WERI-Rb-1 (cell line): ENCODE results near the gene GLIS1.

Source experiments
- DNase-seq: peaks from one replicate; pipeline ENCODE4 v3.0.0-alpha.2; 2020
- H3K27ac ChIP-seq: fragments of 250-450 bp; sonication (Bioruptor Pico); 2 replicates; pipeline ENCODE4 v1.5.1; 2020; ENCODE audit warnings: mild to moderate bottlenecking, moderate library complexity
- H3K27me3 ChIP-seq: fragments of 250-450 bp; sonication (Bioruptor Pico); 2 replicates; pipeline ENCODE4 v1.5.1; 2021; ENCODE audit warnings: mild to moderate bottlenecking, low read depth, moderate library complexity; ENCODE audit not compliant: insufficient read depth, severe bottlenecking
- H3K36me3 ChIP-seq: fragments of 250-450 bp; sonication (Bioruptor Pico); 2 replicates; pipeline ENCODE4 v1.5.1; 2020; ENCODE audit warnings: mild to moderate bottlenecking, moderate library complexity
- H3K4me3 ChIP-seq: 2 replicates; pipeline ENCODE4 v1.5.1; 2011; ENCODE audit warnings: low read depth, mild to moderate bottlenecking, control low read depth, low read length
- H3K9me3 ChIP-seq: fragments of 250-450 bp; sonication (Bioruptor Pico); 2 replicates; pipeline ENCODE4 v1.5.1; 2021; ENCODE audit warnings: mild to moderate bottlenecking, moderate library complexity; ENCODE audit not compliant: severe bottlenecking
- TF ChIP-seq, protein P1 (sequence below): IDR thresholded peaks from 2 replicates; pipeline ENCODE4 v1.5.1; 2011; ENCODE audit warnings: low read depth, mild to moderate bottlenecking, control low read depth, inconsistent platforms, low read length

The GLIS1 gene

DNA sequence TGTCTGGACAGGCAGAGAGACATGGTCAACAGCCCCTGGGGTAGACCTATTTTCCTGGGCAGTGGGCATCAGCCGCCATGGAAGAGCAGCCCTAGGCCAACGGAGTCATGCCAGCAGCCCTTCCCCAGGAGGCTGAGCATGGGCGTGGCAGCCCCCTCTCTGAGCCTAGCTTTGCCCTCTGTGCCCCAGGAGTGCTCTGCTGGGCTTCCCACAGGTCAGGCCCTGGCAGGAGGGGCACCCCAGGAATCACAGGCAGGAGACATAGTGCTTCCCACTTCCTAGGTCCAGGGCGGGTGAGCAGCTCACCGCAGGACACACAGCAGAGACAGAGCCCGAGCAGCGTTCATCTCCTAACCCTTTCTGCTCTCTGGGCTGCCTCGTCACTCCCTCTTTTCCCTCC lies 132.8 kb downstream of the GLIS1 start:
- H3K9me3 ChIP-seq, result peaks cover 6% of the 10 kb centered on the region
- DNase-seq, result no peak
- no peak overlapping the region for H3K4me3 ChIP-seq
- H3K36me3 ChIP-seq, result no peaks in the 10 kb centered on the region
- TF ChIP-seq, protein P1, sequence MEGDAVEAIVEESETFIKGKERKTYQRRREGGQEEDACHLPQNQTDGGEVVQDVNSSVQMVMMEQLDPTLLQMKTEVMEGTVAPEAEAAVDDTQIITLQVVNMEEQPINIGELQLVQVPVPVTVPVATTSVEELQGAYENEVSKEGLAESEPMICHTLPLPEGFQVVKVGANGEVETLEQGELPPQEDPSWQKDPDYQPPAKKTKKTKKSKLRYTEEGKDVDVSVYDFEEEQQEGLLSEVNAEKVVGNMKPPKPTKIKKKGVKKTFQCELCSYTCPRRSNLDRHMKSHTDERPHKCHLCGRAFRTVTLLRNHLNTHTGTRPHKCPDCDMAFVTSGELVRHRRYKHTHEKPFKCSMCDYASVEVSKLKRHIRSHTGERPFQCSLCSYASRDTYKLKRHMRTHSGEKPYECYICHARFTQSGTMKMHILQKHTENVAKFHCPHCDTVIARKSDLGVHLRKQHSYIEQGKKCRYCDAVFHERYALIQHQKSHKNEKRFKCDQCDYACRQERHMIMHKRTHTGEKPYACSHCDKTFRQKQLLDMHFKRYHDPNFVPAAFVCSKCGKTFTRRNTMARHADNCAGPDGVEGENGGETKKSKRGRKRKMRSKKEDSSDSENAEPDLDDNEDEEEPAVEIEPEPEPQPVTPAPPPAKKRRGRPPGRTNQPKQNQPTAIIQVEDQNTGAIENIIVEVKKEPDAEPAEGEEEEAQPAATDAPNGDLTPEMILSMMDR, result no peak
- no peak overlapping the region for H3K27ac ChIP-seq
- H3K27me3 ChIP-seq, result no peaks in the 10 kb centered on the region

DNA sequence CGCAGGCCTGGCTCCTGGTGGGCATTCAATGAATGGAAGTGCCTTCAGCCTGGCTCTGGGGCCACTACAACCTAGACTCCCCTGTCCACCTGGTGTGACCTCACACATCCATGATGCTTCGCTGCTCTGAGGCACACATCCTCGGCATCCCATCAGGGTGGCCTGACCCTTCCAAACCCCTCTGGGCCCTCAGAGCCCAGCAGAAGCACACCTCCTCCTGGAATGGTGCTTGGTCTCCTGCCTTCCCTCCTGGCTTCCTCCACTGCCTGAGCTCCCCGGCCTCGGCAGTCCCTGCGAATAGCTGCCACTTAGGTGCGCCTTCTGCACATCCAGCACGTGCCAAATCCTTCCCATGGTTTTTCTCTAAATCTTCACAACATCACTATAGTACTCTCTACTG lies 133.8 kb downstream of the GLIS1 start:
- TF ChIP-seq, protein P1, result no peak

DNA sequence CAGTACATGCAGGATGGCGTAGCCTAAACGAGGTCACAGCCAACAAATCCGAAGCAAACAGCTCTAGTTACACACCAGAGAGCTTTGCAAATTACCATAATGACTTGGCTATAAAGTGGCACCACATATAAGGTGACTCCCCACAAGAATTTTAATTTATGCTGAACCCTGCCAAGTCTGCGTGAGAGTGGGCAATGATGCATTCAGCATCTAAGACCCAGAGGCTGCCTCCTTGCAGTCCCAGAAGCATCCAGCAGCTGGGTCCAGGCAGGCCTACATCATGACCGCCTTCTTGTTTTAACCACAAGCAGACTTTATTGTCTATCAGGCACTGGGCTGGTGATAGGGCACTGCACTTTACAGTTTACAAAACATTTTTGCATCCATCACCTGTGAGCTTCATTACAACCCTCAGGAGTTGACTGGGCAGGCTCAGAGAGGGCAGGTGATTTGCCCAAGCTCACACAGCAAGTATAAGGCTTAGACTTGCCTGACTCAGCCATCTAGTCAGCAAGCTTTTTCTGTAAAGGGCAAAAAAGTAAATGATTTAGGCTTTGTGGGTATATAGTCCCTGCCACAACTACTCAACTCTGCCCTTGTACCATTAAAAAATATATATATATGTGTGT lies 134.6 kb downstream of the GLIS1 start:
- no peaks in the 10 kb centered on the region for H3K27me3 ChIP-seq
- DNase-seq, result peak; percentile 0
- no peak overlapping the region for H3K27ac ChIP-seq
- no peak overlapping the region for H3K4me3 ChIP-seq
- H3K36me3 ChIP-seq, result no peaks in the 10 kb centered on the region
- no peaks in the 10 kb centered on the region for H3K9me3 ChIP-seq
- TF ChIP-seq, protein P1, result no peak

More for the DNA sequence above, 133.8 kb downstream of the GLIS1 start:
- H3K36me3 ChIP-seq, result no peaks in the 10 kb centered on the region
- H3K27ac ChIP-seq, result no peak overlapping the region
- no peaks in the 10 kb centered on the region for H3K27me3 ChIP-seq
- no peak for DNase-seq
- no peak overlapping the region for H3K4me3 ChIP-seq
- H3K9me3 ChIP-seq, result no peaks in the 10 kb centered on the region

DNA sequence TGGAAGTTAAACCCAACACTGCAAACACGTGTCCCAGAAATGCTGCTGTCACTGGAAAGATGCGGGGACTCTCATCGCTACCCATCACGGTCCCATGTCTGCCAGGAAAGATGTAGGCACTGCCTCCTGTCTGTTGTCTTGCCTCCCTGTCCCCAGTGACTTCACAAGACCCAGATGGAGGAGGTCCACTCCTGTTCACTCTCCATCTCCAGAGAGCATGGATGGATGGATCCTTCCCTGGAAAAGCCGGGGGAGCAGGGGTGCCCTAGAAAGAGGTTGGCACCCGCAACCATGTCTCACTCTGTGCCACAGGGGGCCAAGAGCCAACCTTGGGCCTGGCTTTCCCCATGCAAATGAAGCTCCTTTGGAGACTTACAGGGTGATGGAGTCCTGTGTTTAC lies 135.5 kb downstream of the GLIS1 start:
- no peak for DNase-seq
- TF ChIP-seq, protein P1, result no peak
- Histone ChIP-seq H3K27me3 (no peaks in the 10 kb centered on the region), H3K9me3 (no peaks in the 10 kb centered on the region), H3K36me3 (no peaks in the 10 kb centered on the region), H3K4me3 (no peak overlapping the region), H3K27ac (no peak overlapping the region)

DNA sequence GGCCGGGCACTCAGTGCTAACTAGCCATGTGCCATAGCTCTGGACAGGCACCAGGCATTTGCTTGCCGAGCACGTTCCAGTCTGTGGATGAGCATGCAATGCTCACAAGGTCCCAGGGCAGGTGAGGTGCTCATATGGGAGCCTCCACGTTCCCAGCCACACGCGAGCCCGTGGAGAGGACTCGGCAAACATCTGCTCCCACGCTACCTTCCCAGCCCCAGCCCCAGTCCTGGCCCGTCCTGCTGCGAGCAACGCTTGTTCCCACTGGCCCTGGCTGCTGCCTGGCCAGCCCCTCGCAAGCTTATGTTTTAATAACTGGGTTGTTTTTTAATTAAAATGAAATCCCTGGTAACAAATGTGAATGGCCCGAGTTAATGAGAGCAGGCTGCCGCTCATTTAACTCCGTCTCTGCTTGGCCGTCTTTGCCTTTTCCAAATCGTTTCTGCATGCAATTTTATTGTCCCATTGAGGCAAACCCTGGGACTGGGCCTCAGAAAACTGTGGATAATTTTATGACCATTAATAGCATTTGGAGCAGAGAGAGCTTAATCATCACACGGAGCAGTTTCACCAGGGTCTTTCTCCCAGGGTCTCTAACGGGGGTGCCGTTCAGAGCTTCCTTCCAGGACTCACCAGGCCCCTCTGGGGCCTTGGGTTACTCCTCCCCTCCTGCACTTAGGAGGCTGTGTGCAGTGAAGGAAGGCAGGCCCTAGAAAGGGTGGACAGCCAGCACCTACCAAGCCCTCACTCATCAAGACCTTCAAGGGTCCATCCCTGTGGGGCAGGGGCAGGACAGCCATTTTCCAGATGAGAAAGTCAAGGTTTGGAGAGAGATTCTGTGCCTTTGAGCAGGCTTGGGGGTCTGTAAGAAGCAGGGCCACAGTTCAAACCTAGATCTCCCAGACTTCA lies 136.8 kb downstream of the GLIS1 start:
- DNase-seq, result no peak
- Histone ChIP-seq H3K9me3 (no peaks in the 10 kb centered on the region), H3K27ac (no peak overlapping the region), H3K36me3 (no peaks in the 10 kb centered on the region), H3K27me3 (no peaks in the 10 kb centered on the region), H3K4me3 (no peak overlapping the region)
- TF ChIP-seq, protein P1, result no peak
